ENCODE data around the gene JMJD6. TPM values are rescaled to one million over a fixed set of nuclear protein-coding genes. Genes with fewer than 3 reads are reported as not detected.

The JMJD6 gene
- total and polyA plus RNA-seq, 9 of the 15 experiments (the other 6 are each of a cell fraction or from before 2014, with no cell fraction given) = 2.5 to 52.3 (median 36.3) TPM

DNA sequence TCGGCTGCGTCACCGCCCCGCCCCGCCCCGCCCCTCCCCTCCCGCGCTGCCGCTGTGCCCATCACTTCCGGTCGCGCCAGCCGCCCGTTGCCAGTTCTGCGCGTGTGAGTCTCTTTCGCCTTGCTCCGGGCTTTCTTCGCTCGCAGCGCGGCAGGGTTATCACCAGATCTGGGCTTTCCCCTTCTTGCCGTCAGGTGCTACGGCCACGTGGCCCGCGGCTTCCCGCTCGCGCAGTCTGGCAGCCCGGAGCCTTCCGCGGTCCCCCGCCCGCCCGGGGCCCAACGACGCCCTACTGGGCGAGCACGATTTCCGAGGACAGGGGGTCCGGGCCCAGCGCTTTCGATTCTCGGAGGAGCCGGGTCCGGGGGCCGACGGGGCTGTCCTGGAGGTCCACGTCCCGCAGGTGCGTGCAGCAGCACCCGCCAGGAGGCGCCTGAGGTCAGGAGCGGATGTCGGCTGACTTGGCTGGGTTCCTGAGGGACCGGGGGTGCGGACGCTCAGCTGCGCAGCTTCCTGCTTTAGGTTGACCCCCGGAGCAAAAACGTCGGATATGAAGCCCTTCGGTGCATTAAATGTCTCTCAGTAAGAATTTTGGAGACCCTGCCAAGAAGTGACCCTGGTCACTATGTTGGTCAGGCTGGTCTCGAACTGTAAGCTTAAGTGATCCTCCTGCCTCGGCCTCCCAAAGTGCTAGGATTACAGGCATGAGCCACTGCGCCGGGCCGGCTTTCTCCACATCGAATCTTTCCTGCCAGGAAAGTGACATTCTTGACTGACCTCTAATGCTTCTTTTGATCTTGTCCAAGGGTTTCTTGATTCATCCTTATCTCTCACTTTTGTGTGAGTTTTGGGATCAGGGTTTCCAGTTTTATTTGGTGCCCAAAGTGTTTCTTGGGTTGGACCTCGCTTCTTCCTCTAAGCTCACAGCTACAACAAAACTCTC, 641 bp upstream of the JMJD6 start, which contains the start of gene METTL23 (continued):
- TF ChIP-seq KAT2B (IDR thresholded peaks at IDR 0.05; ENCODE audit: low read depth, low read length) (no peak), MCM5 (IDR thresholded peaks at IDR 0.05; ENCODE audit: low read depth) (no peak), SIN3B (IDR thresholded peaks at IDR 0.05; ENCODE audit: low read depth) (peak; percentile 28; the same call in 1 of the 2 replicates), TFAM (CRISPR knock-in tag; conservative IDR thresholded peaks at IDR 0.05) (no peak), TBL1XR1 (IDR thresholded peaks at IDR 0.05; ENCODE audit: low read length in 2 of 2) (peak in 1 of 2 experiments; percentile 22; a peak in 1 of 4 replicates), HDAC2 (IDR thresholded peaks at IDR 0.05) (peak; percentile 46; the same call in 1 of the 2 replicates), JUND (IDR thresholded peaks at IDR 0.05; ENCODE audit: borderline replicate concordance, low read depth, low read length) (peak; percentile 37; the same call in 1 of the 2 replicates), JUND (tag; IDR thresholded peaks at IDR 0.05; ENCODE audit: borderline replicate concordance, low read depth, low read length) (no peak; the same call in 2 of the 3 replicates), PTBP1 (IDR thresholded peaks at IDR 0.05; ENCODE audit: low read depth, low read length) (no peak), GABPA (tag; conservative IDR thresholded peaks at IDR 0.05; ENCODE audit: low read depth) (peak; percentile 94), SMARCC2 (IDR thresholded peaks at IDR 0.05; ENCODE audit: low read depth) (0 out of 2 replicates have a peak, but pooled peaks have one; percentile 23), TCF3 (CRISPR knock-in tag; IDR thresholded peaks at IDR 0.05) (0 out of 2 replicates have a peak, but pooled peaks have one; percentile 14), YBX1 (IDR thresholded peaks at IDR 0.05) (no peak)
- TF ChIP-seq, protein P1, sequence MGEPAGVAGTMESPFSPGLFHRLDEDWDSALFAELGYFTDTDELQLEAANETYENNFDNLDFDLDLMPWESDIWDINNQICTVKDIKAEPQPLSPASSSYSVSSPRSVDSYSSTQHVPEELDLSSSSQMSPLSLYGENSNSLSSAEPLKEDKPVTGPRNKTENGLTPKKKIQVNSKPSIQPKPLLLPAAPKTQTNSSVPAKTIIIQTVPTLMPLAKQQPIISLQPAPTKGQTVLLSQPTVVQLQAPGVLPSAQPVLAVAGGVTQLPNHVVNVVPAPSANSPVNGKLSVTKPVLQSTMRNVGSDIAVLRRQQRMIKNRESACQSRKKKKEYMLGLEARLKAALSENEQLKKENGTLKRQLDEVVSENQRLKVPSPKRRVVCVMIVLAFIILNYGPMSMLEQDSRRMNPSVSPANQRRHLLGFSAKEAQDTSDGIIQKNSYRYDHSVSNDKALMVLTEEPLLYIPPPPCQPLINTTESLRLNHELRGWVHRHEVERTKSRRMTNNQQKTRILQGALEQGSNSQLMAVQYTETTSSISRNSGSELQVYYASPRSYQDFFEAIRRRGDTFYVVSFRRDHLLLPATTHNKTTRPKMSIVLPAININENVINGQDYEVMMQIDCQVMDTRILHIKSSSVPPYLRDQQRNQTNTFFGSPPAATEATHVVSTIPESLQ (CRISPR knock-in tag; IDR thresholded peaks at IDR 0.05) = peak; percentile 91
- TF ChIP-seq, protein P2, sequence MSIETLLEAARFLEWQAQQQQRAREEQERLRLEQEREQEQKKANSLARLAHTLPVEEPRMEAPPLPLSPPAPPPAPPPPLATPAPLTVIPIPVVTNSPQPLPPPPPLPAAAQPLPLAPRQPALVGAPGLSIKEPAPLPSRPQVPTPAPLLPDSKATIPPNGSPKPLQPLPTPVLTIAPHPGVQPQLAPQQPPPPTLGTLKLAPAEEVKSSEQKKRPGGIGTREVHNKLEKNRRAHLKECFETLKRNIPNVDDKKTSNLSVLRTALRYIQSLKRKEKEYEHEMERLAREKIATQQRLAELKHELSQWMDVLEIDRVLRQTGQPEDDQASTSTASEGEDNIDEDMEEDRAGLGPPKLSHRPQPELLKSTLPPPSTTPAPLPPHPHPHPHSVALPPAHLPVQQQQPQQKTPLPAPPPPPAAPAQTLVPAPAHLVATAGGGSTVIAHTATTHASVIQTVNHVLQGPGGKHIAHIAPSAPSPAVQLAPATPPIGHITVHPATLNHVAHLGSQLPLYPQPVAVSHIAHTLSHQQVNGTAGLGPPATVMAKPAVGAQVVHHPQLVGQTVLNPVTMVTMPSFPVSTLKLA (conservative IDR thresholded peaks at IDR 0.05) = peak; percentile 97
- TF ChIP-seq, protein P3, sequence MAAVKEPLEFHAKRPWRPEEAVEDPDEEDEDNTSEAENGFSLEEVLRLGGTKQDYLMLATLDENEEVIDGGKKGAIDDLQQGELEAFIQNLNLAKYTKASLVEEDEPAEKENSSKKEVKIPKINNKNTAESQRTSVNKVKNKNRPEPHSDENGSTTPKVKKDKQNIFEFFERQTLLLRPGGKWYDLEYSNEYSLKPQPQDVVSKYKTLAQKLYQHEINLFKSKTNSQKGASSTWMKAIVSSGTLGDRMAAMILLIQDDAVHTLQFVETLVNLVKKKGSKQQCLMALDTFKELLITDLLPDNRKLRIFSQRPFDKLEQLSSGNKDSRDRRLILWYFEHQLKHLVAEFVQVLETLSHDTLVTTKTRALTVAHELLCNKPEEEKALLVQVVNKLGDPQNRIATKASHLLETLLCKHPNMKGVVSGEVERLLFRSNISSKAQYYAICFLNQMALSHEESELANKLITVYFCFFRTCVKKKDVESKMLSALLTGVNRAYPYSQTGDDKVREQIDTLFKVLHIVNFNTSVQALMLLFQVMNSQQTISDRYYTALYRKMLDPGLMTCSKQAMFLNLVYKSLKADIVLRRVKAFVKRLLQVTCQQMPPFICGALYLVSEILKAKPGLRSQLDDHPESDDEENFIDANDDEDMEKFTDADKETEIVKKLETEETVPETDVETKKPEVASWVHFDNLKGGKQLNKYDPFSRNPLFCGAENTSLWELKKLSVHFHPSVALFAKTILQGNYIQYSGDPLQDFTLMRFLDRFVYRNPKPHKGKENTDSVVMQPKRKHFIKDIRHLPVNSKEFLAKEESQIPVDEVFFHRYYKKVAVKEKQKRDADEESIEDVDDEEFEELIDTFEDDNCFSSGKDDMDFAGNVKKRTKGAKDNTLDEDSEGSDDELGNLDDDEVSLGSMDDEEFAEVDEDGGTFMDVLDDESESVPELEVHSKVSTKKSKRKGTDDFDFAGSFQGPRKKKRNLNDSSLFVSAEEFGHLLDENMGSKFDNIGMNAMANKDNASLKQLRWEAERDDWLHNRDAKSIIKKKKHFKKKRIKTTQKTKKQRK (IDR thresholded peaks at IDR 0.05; ENCODE audit: borderline replicate concordance, low read depth, low read length) = no peak
